OCI-LY1 (cell line): ENCODE measurements around the gene CHST8.

Experiments
- CTCF ChIP-seq: fragments of 200-600 bp; sonication (generic), shearing (Covaris generic); IDR thresholded peaks from 2 replicates; pipeline ENCODE4 v1.5.1; 2017; ENCODE audit warnings: mild to moderate bottlenecking, antibody characterized with exemption, low read length, moderate library complexity, mixed read lengths
- EZH2 ChIP-seq: fragments of 200-600 bp; sonication (generic), shearing (Covaris generic); IDR thresholded peaks from 2 replicates; pipeline ENCODE4 v1.8.0; 2017; ENCODE audit warnings: borderline replicate concordance, mixed run types, mild to moderate bottlenecking, antibody characterized with exemption, low read length, moderate library complexity, mixed read lengths

- no peak for TF ChIP-seq CTCF
- no peak for TF ChIP-seq EZH2
Measured at GRCh38 chr19:33574824-33575223, 46.9 kb upstream of the CHST8 start.
